HepG2 (cell line): Measurements from ENCODE around the gene HOXA4. TPM values are rescaled to one million over a fixed set of nuclear protein-coding genes. Genes with fewer than 3 reads are reported as not detected.

Experiments
- AHR ChIP-seq: IDR thresholded peaks from 2 replicates; pipeline ENCODE4 v1.6.1; 2018; ENCODE audit warnings: missing genetic modification reagents, missing compliant biosample characterization
- BCL6 ChIP-seq: IDR thresholded peaks from 2 replicates; pipeline ENCODE4 v1.6.1; 2016; ENCODE audit warnings: missing genetic modification reagents, missing compliant biosample characterization
- BRF2 ChIP-seq: sonication (generic); formaldehyde crosslinking; IDR thresholded peaks from 2 replicates; pipeline ENCODE4 v1.8.1; 2022; ENCODE audit warnings: mild to moderate bottlenecking, missing genetic modification reagents
- CEBPG ChIP-seq: IDR thresholded peaks from 2 replicates; pipeline ENCODE4 v1.6.1; 2016
- GATAD2A ChIP-seq: IDR thresholded peaks from 2 replicates; pipeline ENCODE4 v1.6.1; 2016
- GFI1 ChIP-seq: sonication (generic); formaldehyde crosslinking; IDR thresholded peaks from 2 replicates; pipeline ENCODE4 v1.5.0; 2020; ENCODE audit warnings: missing genetic modification reagents, mild to moderate bottlenecking, borderline replicate concordance
- HOXA3 ChIP-seq: sonication (generic); formaldehyde crosslinking; IDR thresholded peaks from 2 replicates; pipeline ENCODE4 v1.5.0; 2020; ENCODE audit warnings: missing genetic modification reagents
- IRF2 ChIP-seq: IDR thresholded peaks from 2 replicates; pipeline ENCODE4 v1.6.1; 2018; ENCODE audit warnings: missing genetic modification reagents, missing compliant biosample characterization
- JUND ChIP-seq: sonication (generic); formaldehyde crosslinking; IDR thresholded peaks from 2 replicates; pipeline ENCODE4 v1.8.0; 2022; ENCODE audit warnings: mild to moderate bottlenecking, missing genetic modification reagents
- MIER3 ChIP-seq: IDR thresholded peaks from 2 replicates; pipeline ENCODE4 v1.6.1; 2016; ENCODE audit warnings: missing compliant biosample characterization, borderline replicate concordance
- MXD3 ChIP-seq: IDR thresholded peaks from 2 replicates; pipeline ENCODE4 v1.6.1; 2016; ENCODE audit warnings: mild to moderate bottlenecking, missing biosample characterization, missing genetic modification reagents
- SMAD3 ChIP-seq: sonication (generic); formaldehyde crosslinking; IDR thresholded peaks from 2 replicates; pipeline ENCODE4 v1.4.0; 2020; ENCODE audit warnings: missing genetic modification reagents
- TRIM22 ChIP-seq: fragments of 450-650 bp; IDR thresholded peaks from 2 replicates; pipeline ENCODE4 v1.6.1; 2017
- ZBTB42 ChIP-seq: sonication (generic); formaldehyde crosslinking; IDR thresholded peaks from 2 replicates; pipeline ENCODE4 v1.5.0; 2020; ENCODE audit warnings: mild to moderate bottlenecking, missing genetic modification reagents
- ZNF331 ChIP-seq: sonication (generic); formaldehyde crosslinking; IDR thresholded peaks from 2 replicates; pipeline ENCODE4 v1.4.0; 2020; ENCODE audit warnings: missing genetic modification reagents
- ZNF674 ChIP-seq: sonication (generic); formaldehyde crosslinking; IDR thresholded peaks from 2 replicates; pipeline ENCODE4 v1.5.0; 2020; ENCODE audit warnings: low read depth, mild to moderate bottlenecking, missing genetic modification reagents
- ZNF800 ChIP-seq: sonication (generic); formaldehyde crosslinking; IDR thresholded peaks from 2 replicates; pipeline ENCODE4 v1.4.0; 2020; ENCODE audit warnings: missing genetic modification reagents
- ZNF879 ChIP-seq: sonication (generic); formaldehyde crosslinking; IDR thresholded peaks from 2 replicates; pipeline ENCODE4 v1.8.1; 2023; ENCODE audit warnings: missing genetic modification reagents
- ZSCAN9 ChIP-seq: IDR thresholded peaks from 2 replicates; pipeline ENCODE4 v1.6.1; 2016; ENCODE audit warnings: borderline replicate concordance
- polyA plus RNA-seq, 8 experiments: library from polyadenylated mRNA; depleted of rRNA in 3 of 8; stranded (reverse) in 7 of 8; unstranded in 1 of 8; fragments of >200 nt; fragmentation: Illumina TruSeq in 4 of 8; extraction: Trizol in 4 of 8; gene quantifications; 2 replicates each; pipeline versions ENCODE4 v1.2.1 to v1.2.3, GENCODE V29; 2011 to 2016; ENCODE audit warnings: low read depth in 4 of 8, missing spikeins in 1 of 8, mixed read lengths in 1 of 8; ENCODE audit not compliant: insufficient read depth in 1 of 8
- total RNA-seq, 5 experiments: library from RNA; depleted of rRNA; stranded (reverse); fragments of >200 nt; fragmentation: Illumina TruSeq; extraction: Trizol; gene quantifications; 2 replicates each; pipeline ENCODE4 v1.2.3, GENCODE V29; 2016; ENCODE audit warnings: low read depth in 1 of 5
- TF ChIP-seq, protein P1 (sequence below): sonication (generic); formaldehyde crosslinking; IDR thresholded peaks from 2 replicates; pipeline ENCODE4 v1.4.0; 2020; ENCODE audit warnings: mild to moderate bottlenecking, missing genetic modification reagents
- TF ChIP-seq, protein P2 (sequence below): sonication (generic); formaldehyde crosslinking; IDR thresholded peaks from 2 replicates; pipeline ENCODE4 v1.4.0; 2020; ENCODE audit warnings: missing genetic modification reagents

Gene HOXA4
- total and polyA plus RNA-seq, 2 of the 13 experiments (the other 11 are each of a cell fraction or from before 2014, with no cell fraction given) = 2.4 to 5.4 TPM

GRCh38 chr7:27123007-27123476 is 7.5 kb downstream of the HOXA4 start (continued):
- TF ChIP-seq, protein P1, sequence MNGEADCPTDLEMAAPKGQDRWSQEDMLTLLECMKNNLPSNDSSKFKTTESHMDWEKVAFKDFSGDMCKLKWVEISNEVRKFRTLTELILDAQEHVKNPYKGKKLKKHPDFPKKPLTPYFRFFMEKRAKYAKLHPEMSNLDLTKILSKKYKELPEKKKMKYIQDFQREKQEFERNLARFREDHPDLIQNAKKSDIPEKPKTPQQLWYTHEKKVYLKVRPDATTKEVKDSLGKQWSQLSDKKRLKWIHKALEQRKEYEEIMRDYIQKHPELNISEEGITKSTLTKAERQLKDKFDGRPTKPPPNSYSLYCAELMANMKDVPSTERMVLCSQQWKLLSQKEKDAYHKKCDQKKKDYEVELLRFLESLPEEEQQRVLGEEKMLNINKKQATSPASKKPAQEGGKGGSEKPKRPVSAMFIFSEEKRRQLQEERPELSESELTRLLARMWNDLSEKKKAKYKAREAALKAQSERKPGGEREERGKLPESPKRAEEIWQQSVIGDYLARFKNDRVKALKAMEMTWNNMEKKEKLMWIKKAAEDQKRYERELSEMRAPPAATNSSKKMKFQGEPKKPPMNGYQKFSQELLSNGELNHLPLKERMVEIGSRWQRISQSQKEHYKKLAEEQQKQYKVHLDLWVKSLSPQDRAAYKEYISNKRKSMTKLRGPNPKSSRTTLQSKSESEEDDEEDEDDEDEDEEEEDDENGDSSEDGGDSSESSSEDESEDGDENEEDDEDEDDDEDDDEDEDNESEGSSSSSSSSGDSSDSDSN (CRISPR knock-in tag) = 0 out of 2 replicates have a peak, but pooled peaks have one; percentile 5
- TF ChIP-seq MXD3 (CRISPR knock-in tag) (no peak), ZNF331 (CRISPR knock-in tag) (peak; percentile 59; the same call in 1 of the 2 replicates), ZNF800 (CRISPR knock-in tag) (0 out of 2 replicates have a peak, but pooled peaks have one; percentile 44), BCL6 (CRISPR knock-in tag) (peak; percentile 53; the same call in 1 of the 2 replicates), ZBTB42 (CRISPR knock-in tag) (no peak), MIER3 (CRISPR knock-in tag) (peak; percentile 29; the same call in 1 of the 2 replicates), AHR (no peak), ZSCAN9 (CRISPR knock-in tag) (no peak), GATAD2A (CRISPR knock-in tag) (peak; percentile 31; the same call in 1 of the 2 replicates), SMAD3 (CRISPR knock-in tag) (0 out of 2 replicates have a peak, but pooled peaks have one; percentile 28), ZNF674 (CRISPR knock-in tag) (no peak), JUND (CRISPR knock-in tag) (no peak), ZNF879 (0 out of 2 replicates have a peak, but pooled peaks have one; percentile 31), CEBPG (CRISPR knock-in tag) (peak; percentile 96), HOXA3 (0 out of 2 replicates have a peak, but pooled peaks have one; percentile 23), GFI1 (peak; percentile 28; the same call in 1 of the 2 replicates), IRF2 (CRISPR knock-in tag) (peak; percentile 51; the same call in 1 of the 2 replicates), TRIM22 (no peak), BRF2 (CRISPR knock-in tag) (no peak)
- TF ChIP-seq, protein P2, sequence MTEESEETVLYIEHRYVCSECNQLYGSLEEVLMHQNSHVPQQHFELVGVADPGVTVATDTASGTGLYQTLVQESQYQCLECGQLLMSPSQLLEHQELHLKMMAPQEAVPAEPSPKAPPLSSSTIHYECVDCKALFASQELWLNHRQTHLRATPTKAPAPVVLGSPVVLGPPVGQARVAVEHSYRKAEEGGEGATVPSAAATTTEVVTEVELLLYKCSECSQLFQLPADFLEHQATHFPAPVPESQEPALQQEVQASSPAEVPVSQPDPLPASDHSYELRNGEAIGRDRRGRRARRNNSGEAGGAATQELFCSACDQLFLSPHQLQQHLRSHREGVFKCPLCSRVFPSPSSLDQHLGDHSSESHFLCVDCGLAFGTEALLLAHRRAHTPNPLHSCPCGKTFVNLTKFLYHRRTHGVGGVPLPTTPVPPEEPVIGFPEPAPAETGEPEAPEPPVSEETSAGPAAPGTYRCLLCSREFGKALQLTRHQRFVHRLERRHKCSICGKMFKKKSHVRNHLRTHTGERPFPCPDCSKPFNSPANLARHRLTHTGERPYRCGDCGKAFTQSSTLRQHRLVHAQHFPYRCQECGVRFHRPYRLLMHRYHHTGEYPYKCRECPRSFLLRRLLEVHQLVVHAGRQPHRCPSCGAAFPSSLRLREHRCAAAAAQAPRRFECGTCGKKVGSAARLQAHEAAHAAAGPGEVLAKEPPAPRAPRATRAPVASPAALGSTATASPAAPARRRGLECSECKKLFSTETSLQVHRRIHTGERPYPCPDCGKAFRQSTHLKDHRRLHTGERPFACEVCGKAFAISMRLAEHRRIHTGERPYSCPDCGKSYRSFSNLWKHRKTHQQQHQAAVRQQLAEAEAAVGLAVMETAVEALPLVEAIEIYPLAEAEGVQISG = 0 out of 2 replicates have a peak, but pooled peaks have one; percentile 7
